HG03439 (cell line): ENCODE results near the gene STX18.

Experiments
- ATAC-seq: cut with Tn5 transposase; IDR thresholded peaks from one replicate; pipeline ENCODE4 v1.9.1; 2021; ENCODE audit warnings: mild to moderate bottlenecking, moderate library complexity; ENCODE audit not compliant: unreplicated experiment

STX18 gene

DNA sequence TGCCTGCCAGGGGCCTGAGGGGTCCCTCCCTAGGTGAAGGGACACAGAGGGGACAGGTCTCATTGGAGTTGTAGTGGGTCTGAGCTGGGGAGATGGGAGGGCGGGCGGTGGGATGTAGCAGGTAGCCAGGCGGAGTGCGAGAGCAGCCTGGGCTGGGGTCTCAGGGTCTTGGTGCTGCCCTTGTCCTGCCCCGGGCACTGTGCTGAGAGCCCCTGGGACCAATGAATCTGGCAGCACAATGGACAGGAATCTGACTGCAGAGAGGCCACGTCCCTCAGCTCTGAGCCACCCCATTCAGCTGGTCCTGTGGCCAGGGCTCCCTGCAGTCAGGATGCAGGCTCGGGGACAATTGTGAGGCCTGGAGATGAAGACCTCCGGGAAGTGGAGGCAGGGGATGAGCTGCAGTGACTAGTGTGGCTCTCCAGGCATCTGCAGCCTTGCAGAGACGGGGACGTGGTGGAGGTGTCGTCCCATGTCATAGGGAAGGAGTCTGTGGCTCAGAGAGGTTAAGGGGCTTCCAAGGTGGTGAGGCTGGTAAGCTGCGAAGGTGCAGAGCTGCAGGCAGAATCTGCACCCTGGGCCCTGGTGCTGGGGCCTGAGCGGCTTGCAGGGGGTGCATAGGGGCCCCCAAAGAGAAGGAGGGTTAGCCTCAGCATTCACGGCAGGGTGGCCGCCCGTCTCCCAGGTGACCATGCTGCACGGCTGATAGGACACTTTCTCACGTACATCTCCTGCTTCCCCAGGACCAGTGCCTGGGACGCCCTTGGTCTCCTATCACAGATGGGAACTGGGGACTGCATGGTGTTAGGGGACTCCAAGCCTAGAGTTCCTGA is 134.3 kb downstream of the STX18 start:
- no peak for ATAC-seq

DNA sequence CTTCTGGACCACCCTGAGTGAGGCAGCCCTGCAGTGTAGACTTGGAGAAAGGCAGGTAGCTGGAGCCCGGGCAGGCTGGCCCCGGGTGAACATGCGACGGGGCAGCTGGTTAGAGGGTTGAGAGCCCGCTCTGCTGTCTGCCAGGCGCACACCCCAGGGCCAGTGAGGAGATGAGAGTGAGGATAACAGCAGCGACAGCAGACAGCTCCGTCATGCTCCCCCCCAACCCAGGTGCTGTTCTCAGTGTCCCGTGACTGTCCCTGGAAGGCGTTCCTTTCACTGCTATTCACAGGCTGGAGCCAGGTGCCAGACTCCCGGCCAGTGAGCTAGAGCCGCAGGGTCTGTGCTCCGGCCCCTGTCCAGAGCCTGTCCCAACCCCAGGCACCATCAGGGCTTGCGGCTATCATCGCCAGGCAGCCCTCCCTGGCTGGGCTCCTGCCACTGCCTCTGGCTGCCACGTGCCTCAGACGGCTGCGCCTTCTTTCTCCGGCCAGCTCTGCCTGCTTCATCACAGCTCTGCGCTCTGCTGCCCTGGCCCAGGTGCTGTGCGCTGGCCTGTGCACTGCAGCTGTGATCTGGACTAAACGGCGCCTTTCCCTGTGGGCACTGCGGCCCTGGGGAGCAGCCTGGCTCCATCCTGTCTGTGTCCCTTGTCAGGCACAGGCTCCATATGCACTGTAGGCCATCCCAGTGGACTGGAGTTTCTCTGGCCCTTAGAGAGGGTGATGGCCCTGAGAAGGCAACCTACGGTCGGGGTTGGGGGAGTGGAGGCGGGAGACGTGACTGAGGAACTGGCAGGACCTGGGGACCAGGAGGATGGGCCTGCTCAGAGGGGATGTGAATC is 135.2 kb downstream of the STX18 start:
- ATAC-seq = no peak

DNA sequence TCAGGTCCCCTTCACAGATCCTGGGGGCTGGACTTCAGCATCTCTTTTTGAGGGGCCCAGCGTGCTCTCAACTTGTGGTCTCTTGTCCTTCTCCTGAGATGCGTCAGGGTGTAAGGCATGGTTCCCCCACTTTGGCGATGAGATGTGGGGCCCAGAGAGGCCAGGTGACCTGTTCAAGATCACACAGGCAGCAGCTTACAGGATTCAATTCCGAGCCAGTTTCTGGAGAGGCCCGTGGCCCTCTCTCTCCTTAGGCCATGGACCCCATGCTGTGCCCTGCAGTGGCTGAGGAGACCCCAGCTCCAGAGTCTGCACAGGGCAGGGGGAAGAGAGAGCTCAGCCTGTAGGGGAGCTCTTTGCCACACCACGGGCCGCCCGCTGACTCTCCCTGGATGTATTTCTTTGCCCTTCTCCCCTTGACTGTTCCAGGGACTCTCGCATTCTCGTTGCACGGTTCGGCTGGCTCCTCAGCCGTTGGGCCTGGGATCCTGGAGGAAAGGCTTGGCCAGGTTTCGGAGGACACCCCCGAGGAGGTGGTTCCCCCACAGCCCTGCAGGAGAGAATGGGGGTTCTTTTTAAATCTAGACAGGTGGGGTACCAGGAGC is 136.4 kb downstream of the STX18 start:
- no peak for ATAC-seq

DNA sequence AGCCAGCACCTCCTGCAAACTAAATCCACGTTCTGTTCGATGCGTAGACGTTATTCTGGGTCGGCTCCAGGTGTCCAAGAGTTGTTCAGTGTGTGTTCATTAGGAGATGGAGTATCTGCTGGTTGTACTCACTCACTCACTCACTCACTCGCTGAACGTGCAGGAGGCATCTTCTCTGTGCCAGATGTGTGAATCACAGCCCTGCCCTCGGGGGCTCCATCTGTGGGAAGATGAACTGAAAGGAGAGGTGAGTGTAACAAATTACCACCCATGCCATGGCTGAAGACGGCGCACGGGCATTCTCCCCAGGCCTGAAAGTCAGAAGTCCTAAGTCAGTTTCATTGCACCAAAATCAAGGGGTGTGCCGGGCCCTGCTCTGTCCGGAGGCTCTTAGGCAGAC is 138.9 kb downstream of the STX18 start:
- no peak for ATAC-seq

DNA sequence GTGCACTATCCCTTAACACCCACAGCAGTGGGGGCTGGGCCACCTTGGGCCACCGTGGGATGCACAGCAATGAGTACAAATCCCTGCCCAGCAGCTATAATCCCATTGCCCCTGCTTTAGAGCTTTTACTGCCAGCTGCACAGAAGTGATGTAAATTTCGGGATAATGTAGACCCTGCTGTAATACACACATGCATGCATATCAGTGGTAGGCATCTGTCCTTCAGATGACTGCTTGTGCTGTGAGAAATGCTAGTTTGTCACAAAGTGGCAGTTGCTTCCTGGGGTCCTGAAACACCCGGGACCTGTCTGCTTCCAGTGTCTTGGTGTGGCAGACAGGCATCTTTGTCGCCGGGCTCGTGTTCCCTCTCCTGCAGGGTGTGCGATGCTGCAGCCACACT is 140.8 kb downstream of the STX18 start:
- no peak for ATAC-seq

DNA sequence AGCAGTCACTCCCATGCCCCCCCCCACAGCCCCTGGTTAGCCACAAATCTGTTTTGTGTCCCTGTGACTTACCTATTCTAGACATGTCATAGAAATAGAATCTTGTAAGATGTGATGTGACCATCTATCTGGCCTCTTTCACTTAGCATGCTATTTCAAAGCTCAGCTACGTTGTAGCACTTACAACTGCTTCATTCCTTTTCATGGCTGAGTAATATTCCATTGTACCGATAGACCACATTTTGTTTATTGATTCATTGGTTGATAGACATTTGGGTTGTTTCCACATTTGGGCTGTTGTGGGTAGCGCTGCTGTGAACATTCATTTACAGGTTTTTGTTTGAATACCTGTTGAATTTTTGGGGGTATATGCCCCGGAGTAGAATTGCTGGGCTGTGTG is 143.4 kb downstream of the STX18 start:
- ATAC-seq = no peak

DNA sequence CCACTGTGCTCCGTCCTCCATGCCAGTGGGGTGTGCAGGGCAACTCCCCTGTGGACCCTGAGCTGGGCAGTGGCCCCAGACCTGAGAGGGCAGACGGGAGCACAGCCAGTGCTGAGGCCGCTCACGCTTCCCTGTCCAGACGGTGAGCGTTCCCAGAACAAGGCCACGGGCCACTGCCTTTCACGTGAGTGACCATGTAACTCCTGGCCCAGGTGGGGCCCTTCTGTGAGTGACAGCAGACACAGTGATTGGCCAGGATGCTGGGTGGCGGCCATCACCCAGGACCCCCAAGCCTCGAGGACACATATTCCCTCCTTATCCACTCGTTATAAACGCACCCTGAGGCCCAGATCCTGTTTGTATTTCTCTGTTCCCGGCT is 144.4 kb downstream of the STX18 start:
- ATAC-seq = no peak

DNA sequence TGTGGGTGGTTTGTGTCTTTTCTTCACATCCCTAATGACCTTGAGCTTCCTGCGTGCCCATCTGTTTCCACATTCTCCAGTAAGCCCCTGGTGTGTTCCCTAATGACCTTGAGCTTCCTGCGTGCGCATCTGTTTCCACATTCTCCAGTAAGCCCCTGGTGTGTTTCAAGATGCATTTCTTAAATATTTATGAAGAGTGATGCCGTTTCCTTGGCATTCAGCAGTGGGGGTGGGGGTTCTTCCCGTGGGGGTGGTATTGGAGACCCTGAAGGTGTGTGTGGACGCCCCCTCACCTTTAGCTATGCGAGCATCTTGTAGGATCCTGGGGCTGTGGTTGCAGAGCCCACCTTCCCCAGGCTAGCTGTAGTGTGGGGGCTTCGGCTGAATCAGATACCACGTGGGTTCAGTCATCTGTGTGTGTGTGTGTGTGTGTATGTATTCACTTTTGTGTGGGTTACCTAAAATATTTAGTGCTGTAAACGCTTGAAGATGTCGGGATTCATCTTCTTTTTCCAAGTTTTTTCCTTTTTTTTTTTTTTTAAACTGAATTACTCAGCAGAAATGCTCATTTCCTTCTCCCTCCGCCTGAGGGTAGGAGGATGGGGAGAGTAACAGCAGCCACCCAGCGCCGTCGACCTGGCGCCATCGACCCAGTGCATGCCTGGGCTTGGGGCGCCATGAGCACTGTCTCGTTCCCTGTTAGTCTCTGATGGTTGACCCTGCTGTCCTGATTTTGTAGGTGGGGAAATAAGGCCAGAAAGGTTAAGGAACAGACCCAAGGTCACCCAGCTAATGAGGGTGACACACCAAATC is 145.0 kb downstream of the STX18 start:
- ATAC-seq = no peak

DNA sequence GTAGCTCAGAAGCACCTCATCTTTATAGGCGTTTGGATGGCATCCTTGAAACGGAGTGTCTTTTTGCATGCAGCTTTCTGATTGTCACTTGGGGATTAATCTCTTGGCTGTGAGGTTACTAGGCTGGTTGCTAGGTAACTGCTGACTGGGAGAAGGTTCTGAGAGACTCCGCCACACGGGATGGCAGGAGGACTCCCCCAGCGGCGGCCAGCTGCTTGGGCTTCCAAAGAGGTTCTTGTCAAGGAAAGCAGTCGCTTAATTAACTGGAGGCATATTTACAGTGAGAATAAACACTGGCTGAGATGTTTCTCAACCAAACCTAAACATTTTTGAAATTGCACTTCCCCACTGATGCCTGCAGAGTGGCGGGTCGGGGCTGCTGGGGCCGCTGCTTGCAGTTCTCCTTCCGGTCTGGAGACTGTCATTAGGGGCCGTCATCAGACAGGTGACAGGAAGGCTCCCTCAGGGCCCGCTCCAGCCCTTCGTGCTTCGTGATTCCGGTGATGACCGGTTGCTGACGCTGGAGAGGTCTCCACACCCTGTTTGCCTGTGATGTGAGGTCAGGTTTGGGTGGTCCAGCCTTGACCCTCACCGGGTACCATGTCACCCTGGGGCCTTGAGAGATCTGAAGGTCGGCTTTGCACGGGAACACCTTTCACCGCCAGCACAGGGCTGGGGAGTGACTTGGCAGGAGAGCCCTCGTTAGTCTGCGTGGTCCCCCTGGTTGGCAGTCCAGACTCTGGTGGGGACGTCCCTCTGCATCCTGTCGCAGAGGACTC is 145.8 kb downstream of the STX18 start:
- ATAC-seq = no peak

DNA sequence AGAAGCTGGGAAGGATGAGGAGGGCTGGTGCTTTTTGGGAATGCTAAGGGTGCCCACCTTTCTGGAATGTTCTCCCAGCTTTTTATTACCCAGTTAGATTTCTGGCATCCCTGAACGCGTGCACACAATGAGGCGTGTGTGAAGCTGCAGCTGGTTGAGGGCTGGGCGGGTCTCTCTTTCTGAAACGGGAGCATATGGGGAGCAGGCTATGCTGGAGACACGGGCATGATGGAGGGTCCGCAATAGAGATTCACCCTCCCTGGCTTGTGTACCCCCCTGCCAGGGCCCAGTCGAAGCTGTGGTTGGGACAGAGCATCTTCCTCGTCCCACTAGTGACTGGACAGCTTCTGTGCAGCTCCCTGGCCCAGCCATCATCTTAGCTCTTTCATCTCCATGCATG is 146.5 kb downstream of the STX18 start:
- ATAC-seq = no peak

DNA sequence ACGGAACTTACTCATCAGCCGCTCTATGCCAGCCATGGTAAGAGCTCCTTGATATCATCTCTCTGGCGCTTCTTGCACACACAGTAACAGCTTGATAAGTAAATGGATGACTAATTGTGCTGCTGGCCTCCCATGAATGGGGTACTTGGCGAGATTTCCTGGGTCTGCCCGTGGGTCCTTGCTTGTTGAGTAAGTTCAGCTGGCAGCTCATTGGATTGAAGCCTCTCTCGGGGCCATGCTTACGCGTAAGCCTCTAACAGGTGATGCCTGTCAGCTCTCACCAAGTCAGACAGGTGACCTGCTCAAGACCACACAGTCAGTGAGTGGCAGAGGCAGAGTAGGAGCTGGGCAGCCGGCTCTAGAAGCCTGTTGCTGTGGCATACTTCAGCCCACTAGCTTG is 147.2 kb downstream of the STX18 start:
- ATAC-seq = no peak

DNA sequence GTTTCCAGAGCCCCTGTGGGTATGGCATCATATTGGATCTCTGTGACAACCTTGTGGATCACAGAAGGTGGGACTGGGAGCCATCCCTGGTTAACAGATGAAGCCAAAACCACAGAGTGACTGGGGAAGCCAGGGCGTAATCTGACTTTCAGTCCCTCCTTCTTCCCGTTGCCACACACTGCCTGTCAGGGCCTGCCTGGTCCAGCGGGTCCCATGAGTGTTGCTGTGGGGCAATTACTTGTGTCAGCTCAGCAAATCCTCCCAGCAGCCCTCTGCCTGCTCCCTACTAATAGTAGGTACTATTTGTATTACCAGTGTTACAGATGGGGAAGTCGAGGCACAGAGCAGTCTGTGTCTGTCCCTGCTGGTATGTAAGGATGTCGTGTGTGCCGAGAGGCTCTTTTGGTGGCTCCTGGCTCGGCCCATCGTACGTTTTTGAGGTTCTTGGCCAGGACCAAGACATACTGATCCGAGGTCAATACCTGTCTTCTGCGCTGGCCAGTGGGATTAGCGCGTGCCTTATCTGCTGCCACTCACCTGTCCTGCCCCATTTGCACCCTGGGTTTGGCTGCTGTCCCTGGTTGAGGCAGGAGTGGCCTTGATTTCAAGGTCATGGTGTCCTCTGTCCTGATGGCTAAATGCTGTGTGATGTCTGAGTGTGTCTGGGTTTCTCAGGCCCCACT is 149.2 kb downstream of the STX18 start:
- no peak for ATAC-seq

DNA sequence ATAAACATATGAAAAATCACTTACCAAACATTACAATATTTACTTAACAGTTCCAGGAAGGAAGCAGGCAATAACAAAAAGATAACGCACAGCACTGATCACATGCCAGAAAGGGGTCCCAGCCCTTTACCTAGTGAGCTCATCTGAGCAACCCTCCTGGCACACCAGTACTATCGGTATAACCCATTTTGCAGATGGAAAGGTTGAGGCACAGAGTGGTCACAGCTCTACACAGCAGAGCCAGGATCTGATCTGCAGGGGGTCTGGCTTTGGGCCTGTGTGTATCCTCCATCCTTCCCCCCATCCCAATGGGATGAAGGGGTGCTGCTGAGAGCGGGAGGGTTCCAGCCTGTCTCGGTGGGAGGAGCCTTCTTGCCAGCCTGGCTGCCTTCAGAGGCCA is 150.0 kb downstream of the STX18 start:
- no peak for ATAC-seq

DNA sequence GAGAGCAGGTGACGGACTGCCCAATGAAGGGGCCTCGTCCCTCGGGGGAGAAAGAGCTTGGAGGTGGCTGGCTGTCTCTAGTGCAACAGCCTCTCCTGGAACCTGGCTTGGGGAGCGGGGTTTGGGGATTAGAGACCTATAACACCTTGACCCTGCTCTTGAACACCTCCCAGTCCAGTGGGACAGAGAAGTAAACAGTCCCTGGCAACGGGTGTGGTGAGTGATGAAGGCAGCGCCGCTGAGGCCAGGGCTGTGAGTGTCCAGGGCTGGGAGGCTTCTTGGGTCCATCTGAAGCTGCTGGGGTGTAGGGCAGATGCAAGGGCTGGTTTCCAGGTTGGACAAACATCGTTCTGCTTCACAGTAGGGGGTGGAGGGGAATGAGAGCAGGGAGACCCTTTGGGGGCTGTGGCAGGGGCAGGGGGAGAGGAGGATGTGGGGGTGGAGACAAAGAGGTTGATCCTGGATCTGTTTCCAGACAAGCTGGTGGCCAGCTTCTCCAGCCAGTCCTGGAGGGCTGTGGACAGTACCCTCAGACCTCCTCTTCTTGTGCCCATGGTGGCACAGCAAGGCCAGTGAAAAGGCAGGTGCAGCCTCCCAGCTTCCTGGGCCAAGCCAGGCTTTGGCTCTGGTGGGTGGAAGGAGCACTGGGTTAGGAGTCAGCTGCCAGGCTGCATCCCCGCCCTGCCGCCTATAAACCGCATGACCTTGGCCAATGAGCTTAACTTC is 151.2 kb downstream of the STX18 start:
- ATAC-seq = no peak

DNA sequence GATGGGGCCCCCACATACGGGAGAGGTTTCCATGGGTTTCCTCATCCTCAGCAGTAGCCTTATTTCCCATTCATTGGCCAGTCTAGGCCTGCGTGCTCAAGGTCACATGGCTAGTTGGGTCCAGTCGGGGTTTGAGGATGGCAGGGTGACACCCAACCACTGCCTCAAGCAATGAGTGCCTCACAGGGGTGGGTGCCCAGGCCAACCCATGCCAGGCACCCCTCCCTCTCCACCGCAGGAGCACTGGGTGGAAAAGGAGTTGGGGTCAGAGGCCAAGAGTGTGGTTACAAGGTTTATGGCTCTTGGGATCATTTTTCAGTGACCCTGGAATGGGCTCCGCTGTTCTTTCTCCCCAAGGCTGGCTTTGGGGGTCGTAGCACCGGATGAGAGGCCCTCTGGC is 151.8 kb downstream of the STX18 start:
- no peak for ATAC-seq

DNA sequence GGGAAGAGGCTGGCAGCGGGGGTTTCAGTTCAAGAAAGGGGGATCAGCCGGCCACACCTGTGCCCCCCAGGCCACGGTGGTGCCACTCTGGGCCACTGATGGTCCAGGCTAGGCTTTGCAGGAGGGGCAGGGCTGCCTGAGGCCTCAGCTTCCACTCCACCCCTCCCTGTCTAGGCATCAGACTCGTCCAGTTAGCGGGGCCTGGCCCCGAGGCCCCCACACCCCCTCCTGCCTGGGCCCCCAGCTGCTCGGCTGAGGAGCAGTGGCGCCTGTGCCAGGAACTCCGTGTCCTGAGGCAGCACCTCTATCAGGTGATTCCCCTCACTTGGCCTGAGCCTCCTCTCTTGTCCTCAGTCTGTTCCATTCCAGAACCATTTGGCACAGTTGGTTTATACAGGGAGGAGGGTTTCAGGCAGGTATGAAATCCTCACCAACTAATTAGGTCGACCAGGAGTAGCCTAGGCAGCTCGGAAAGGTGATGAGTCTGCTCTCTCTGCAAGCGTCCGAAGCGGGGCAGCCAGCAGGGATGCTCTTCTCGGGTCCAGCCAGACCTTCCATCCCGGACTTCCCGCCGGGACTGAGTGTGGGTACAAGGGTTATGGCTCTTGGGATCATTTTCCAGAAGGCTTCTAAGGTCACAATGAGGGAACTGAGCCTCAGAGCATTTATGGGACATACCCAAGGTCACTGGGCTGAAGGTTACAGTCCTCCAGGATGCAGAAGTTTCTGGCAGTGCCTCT is 152.8 kb downstream of the STX18 start:
- no peak for ATAC-seq

DNA sequence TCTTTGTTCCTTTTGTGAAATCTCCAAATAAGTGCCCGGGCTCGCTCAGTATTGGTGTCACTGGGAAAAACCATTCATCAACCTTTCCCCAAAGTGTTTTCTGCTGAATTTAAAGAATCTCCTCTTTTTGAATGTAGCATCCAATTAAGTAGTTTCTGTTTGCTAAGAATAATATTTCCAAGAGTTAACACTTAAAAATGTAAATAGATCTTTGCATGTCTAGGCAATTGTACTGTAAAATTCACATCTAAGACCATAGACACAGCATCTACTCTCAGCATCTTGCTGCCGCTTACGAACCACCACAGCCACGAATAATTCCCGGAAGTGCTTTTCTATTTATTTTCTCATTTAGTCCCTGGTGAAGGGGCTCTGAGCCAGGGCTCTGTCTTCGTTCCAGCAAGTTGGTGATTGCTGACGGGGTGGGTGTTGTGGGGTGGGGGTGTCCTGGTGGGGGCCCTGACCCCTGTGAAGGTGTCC is 153.5 kb downstream of the STX18 start:
- ATAC-seq = no peak
